OCI-LY3 (cell line): ENCODE measurements around the gene STAP2.

Source experiments
- EZH2phosphoT487 ChIP-seq: fragments of 200-600 bp; shearing (Covaris generic); IDR thresholded peaks from 2 replicates; pipeline ENCODE4 v1.6.1; 2018; ENCODE audit warnings: antibody characterized with exemption, mixed run types, low read depth
- TF ChIP-seq, protein P1 (sequence below): fragments of 200-600, 300-600 bp; sonication (generic); IDR thresholded peaks from 2 replicates; pipeline ENCODE4 v1.5.1; 2014; ENCODE audit warnings: antibody characterized with exemption, low read length, low read depth

DNA sequence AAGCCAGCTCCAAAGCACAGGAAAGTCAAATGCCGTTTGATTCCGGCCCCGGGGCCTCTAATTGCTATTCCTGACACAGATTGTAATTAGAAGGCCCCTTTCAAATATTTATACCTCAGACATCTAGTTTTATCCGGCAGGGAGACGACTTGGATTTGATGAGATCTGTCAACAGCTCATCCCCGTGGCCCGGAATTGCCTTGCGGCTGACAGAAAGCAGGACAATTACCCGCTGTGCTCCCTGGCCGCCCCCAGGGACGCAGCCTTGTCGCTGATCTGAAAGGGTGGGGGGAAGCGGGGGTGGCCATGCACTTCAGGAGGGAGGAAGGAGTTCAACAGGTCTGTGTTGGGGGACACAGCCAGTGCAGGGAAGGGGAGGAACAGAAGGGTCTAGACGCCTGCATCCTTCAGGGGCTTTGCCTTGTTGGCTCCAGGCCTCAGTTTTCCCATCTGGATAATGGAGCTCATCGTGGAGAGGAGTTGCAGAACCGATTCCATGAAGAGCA, 61.4 kb downstream of the STAP2 start:
- TF ChIP-seq, protein P1, sequence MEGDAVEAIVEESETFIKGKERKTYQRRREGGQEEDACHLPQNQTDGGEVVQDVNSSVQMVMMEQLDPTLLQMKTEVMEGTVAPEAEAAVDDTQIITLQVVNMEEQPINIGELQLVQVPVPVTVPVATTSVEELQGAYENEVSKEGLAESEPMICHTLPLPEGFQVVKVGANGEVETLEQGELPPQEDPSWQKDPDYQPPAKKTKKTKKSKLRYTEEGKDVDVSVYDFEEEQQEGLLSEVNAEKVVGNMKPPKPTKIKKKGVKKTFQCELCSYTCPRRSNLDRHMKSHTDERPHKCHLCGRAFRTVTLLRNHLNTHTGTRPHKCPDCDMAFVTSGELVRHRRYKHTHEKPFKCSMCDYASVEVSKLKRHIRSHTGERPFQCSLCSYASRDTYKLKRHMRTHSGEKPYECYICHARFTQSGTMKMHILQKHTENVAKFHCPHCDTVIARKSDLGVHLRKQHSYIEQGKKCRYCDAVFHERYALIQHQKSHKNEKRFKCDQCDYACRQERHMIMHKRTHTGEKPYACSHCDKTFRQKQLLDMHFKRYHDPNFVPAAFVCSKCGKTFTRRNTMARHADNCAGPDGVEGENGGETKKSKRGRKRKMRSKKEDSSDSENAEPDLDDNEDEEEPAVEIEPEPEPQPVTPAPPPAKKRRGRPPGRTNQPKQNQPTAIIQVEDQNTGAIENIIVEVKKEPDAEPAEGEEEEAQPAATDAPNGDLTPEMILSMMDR, result no peak
- no peak for TF ChIP-seq EZH2phosphoT487
